Loucy (cell line): Measurements from ENCODE around the gene NCAPD3.

Experiments used
- H2AFZ ChIP-seq: fragments of 200-600 bp; sonication (generic); 2 replicates; pipeline ENCODE4 v1.6.0; 2016; ENCODE audit warnings: antibody characterized with exemption, mild to moderate bottlenecking, low read length, moderate library complexity
- H3F3A ChIP-seq: fragments of 200-600 bp; 2 replicates; pipeline ENCODE4 v1.6.0; 2016; ENCODE audit warnings: antibody characterized with exemption, low read depth, mild to moderate bottlenecking
- H3K27me3 ChIP-seq: fragments of 200-600 bp; sonication (generic); 2 replicates; pipeline ENCODE4 v1.6.1; 2014; ENCODE audit warnings: low read length, mild to moderate bottlenecking; ENCODE audit not compliant: insufficient read depth, poor library complexity, severe bottlenecking
- H3K36me3 ChIP-seq: fragments of 200-600 bp; sonication (generic); 2 replicates; pipeline ENCODE4 v1.6.1; 2016; ENCODE audit warnings: low read length; ENCODE audit not compliant: insufficient read depth
- H3K4me1 ChIP-seq: fragments of 200-600 bp; sonication (generic); 2 replicates; pipeline ENCODE4 v1.5.1; 2014; ENCODE audit warnings: low read length, mild to moderate bottlenecking; ENCODE audit not compliant: insufficient read depth, poor library complexity, severe bottlenecking
- H3K4me2 ChIP-seq: fragments of 200-600 bp; sonication (generic); 2 replicates; pipeline ENCODE4 v1.6.0; 2014; ENCODE audit warnings: antibody characterized with exemption, low read length, low read depth, mild to moderate bottlenecking; ENCODE audit not compliant: poor library complexity, severe bottlenecking
- H3K4me3 ChIP-seq: fragments of 200-600 bp; sonication (generic); 2 replicates; pipeline ENCODE4 v1.5.1; 2014; ENCODE audit warnings: low read length, mild to moderate bottlenecking, mixed read lengths; ENCODE audit not compliant: poor library complexity, severe bottlenecking
- H3K79me2 ChIP-seq: fragments of 200-600 bp; sonication (generic); 2 replicates; pipeline ENCODE4 v1.6.1; 2014; ENCODE audit warnings: low read length; ENCODE audit not compliant: insufficient read depth
- H3K9ac ChIP-seq: fragments of 200-600 bp; sonication (generic); 2 replicates; pipeline ENCODE4 v1.6.0; 2014; ENCODE audit warnings: mild to moderate bottlenecking, low read depth, low read length, moderate library complexity; ENCODE audit not compliant: poor library complexity, severe bottlenecking
- H3K9me2 ChIP-seq: fragments of 200-600 bp; sonication (generic); replicated peaks from 2 replicates; pipeline ENCODE4 v1.6.1; 2016; ENCODE audit warnings: low read depth, low read length, mixed read lengths
- H3K9me3 ChIP-seq: fragments of 200-600 bp; sonication (generic); 2 replicates; pipeline ENCODE4 v1.6.1; 2014; ENCODE audit warnings: mild to moderate bottlenecking, antibody characterized with exemption, low read length, low read depth; ENCODE audit not compliant: insufficient read depth
- H4K20me1 ChIP-seq: fragments of 200-600 bp; sonication (generic); 2 replicates; pipeline ENCODE4 v1.6.0; 2014; ENCODE audit warnings: antibody characterized with exemption, low read length, mild to moderate bottlenecking; ENCODE audit not compliant: insufficient read depth, poor library complexity, severe bottlenecking
- EZH2phosphoT487 ChIP-seq: fragments of 200-600 bp; IDR thresholded peaks from 2 replicates; pipeline ENCODE4 v1.6.1; 2018; ENCODE audit warnings: antibody characterized with exemption, mild to moderate bottlenecking, moderate library complexity, borderline replicate concordance
- TF ChIP-seq, protein P1 (sequence below): fragments of 200-600 bp; sonication (generic); conservative IDR thresholded peaks from 2 replicates; pipeline ENCODE4 v1.5.1; 2014; ENCODE audit warnings: mild to moderate bottlenecking, antibody characterized with exemption, low read length

NCAPD3 gene

DNA sequence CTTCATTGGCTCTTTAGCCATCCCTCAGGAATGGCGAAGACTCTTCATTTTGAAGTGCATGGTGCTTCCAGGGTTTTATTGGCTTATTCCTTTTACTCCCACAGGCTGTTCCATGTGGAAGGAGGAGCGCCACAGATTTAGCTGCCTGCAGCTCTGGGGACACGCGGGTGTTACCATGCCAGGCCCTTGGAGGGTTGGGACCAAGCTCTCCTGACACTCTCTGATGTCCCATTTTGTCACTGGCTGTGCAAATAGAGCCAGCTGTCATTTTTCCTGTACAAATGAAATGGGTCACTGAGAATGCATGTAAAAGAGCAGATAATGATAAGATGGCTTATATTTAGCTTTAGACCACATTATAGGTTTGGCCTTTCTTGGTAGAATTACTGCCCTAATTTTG is 20.1 kb upstream of the NCAPD3 start:
- H3K9ac ChIP-seq = no peak overlapping the region
- no peaks in the 10 kb centered on the region for H3K9me3 ChIP-seq
- H3F3A ChIP-seq = no peaks in the 10 kb centered on the region
- H4K20me1 ChIP-seq = no peaks in the 10 kb centered on the region
- no peaks in the 10 kb centered on the region for H3K9me2 ChIP-seq
- H3K4me3 ChIP-seq = no peak overlapping the region
- H2AFZ ChIP-seq = no peak overlapping the region
- H3K36me3 ChIP-seq = peaks cover 85% of the 10 kb centered on the region; the same call in 1 of the 2 replicates
- no peaks in the 10 kb centered on the region for H3K79me2 ChIP-seq
- H3K4me1 ChIP-seq = peaks cover 2% of the 10 kb centered on the region
- TF ChIP-seq, protein P1, sequence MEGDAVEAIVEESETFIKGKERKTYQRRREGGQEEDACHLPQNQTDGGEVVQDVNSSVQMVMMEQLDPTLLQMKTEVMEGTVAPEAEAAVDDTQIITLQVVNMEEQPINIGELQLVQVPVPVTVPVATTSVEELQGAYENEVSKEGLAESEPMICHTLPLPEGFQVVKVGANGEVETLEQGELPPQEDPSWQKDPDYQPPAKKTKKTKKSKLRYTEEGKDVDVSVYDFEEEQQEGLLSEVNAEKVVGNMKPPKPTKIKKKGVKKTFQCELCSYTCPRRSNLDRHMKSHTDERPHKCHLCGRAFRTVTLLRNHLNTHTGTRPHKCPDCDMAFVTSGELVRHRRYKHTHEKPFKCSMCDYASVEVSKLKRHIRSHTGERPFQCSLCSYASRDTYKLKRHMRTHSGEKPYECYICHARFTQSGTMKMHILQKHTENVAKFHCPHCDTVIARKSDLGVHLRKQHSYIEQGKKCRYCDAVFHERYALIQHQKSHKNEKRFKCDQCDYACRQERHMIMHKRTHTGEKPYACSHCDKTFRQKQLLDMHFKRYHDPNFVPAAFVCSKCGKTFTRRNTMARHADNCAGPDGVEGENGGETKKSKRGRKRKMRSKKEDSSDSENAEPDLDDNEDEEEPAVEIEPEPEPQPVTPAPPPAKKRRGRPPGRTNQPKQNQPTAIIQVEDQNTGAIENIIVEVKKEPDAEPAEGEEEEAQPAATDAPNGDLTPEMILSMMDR = no peak
- no peak for TF ChIP-seq EZH2phosphoT487
- no peaks in the 10 kb centered on the region for H3K27me3 ChIP-seq
- no peak overlapping the region for H3K4me2 ChIP-seq

- Histone ChIP-seq H3K4me1 (no peaks in the 10 kb centered on the region), H4K20me1 (no peaks in the 10 kb centered on the region), H2AFZ (no peak overlapping the region), H3K9me3 (no peaks in the 10 kb centered on the region), H3K4me3 (no peak overlapping the region), H3K9ac (no peak overlapping the region), H3K4me2 (no peak overlapping the region), H3K9me2 (no peaks in the 10 kb centered on the region), H3K36me3 (peaks cover 72% of the 10 kb centered on the region; the same call in 1 of the 2 replicates), H3F3A (no peaks in the 10 kb centered on the region), H3K27me3 (no peaks in the 10 kb centered on the region), H3K79me2 (no peaks in the 10 kb centered on the region)
- TF ChIP-seq EZH2phosphoT487 = no peak
- TF ChIP-seq, protein P1 = no peak
These were observed 18.6 kb upstream of the NCAPD3 start for GRCh38 chr11:134242376-134242775.

DNA sequence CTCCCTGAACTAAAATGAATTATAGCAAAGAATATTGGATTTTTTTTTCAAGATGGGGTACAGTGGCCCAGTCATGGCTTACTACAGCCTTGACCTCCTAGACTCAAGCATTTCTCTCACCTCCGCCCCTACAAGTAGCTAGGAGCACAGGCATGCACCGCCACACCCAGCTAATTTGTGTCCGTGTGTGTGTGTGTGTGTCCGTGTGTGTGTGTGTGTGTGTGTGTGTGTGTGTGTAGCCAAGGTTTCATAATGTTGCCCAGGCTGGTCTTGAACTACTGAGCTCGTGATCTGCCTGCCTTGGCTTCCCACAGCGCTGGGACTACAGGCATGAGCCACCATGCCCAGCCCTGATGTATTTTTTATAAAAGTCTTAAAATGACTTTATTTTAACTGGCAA is 16.8 kb upstream of the NCAPD3 start:
- Histone ChIP-seq H3K27me3 (no peaks in the 10 kb centered on the region), H3K4me2 (no peak overlapping the region), H3F3A (no peaks in the 10 kb centered on the region), H2AFZ (no peak overlapping the region), H3K4me3 (no peak overlapping the region), H3K9ac (no peak overlapping the region), H3K9me3 (no peaks in the 10 kb centered on the region), H4K20me1 (no peaks in the 10 kb centered on the region), H3K36me3 (peaks cover 65% of the 10 kb centered on the region; the same call in 1 of the 2 replicates), H3K4me1 (peaks cover 3% of the 10 kb centered on the region), H3K9me2 (no peaks in the 10 kb centered on the region), H3K79me2 (no peaks in the 10 kb centered on the region)
- no peak for TF ChIP-seq EZH2phosphoT487
- TF ChIP-seq, protein P1 = no peak
